ENCODE results near the gene DEDD2. TPM values are rescaled to one million over a fixed set of nuclear protein-coding genes. Genes with fewer than 3 reads are reported as not detected.
A peak's percentile ranks its signal among the peaks of the same experiment; 100 is the strongest.

Gene DEDD2
- total and polyA plus RNA-seq, 7 donors, result 28.5 to 87.6 (median 41.3) TPM

- peak; percentile 72 for DNase-seq
- intact Hi-C loops (cut with DNase I), result no loop called here
- peaks cover 14 to 22% (median 17%) of the 10 kb centered on the region in 4 donors for H3K36me3 ChIP-seq
- H3K4me3 ChIP-seq, result peak overlapping the region in 3 of 4 donors; percentile 15 to 25 (median 20)
- H3K27ac ChIP-seq, result peak overlapping the region; percentile 99 to 100 (median 100)
- 80 to 81% methylated on average over 15 of the region's 15 CpGs for WGBS, 2 donors
- no peak for TF ChIP-seq POLR2A (IDR thresholded peaks at IDR 0.05)
- TF ChIP-seq EP300 (IDR thresholded peaks at IDR 0.05), result no peak
- TF ChIP-seq CTCF (IDR thresholded peaks at IDR 0.05), result no peak
- TF ChIP-seq POLR2AphosphoS5 (IDR thresholded peaks at IDR 0.05), result no peak
- peaks cover 0 to 68% (median 59%) of the 10 kb centered on the region in 4 donors for H3K4me1 ChIP-seq
- H3K27me3 ChIP-seq, result no peaks in the 10 kb centered on the region
- H3K9me3 ChIP-seq, result no peaks in the 10 kb centered on the region
These were observed 32.7 kb upstream of the DEDD2 start for GRCh38 chr19:42250183-42250665.

GRCh38 chr19:42249769-42250168, 32.3 kb upstream of the DEDD2 start:
- TF ChIP-seq POLR2A (IDR thresholded peaks at IDR 0.05) (no peak), EP300 (IDR thresholded peaks at IDR 0.05) (no peak), POLR2AphosphoS5 (IDR thresholded peaks at IDR 0.05) (no peak), CTCF (IDR thresholded peaks at IDR 0.05) (no peak)
- no peak overlapping the region for H3K4me3 ChIP-seq
- H3K27me3 ChIP-seq, result no peaks in the 10 kb centered on the region
- peaks cover 14 to 22% (median 17%) of the 10 kb centered on the region in 4 donors for H3K36me3 ChIP-seq
- peaks cover 0 to 73% (median 63%) of the 10 kb centered on the region in 4 donors for H3K4me1 ChIP-seq
- 80 to 82% methylated on average over 6 of the region's 6 CpGs for WGBS, 2 donors
- H3K9me3 ChIP-seq, result no peaks in the 10 kb centered on the region
- no peak for DNase-seq
- peak overlapping the region; percentile 99 to 100 (median 100) for H3K27ac ChIP-seq
- intact Hi-C loops (cut with DNase I), result no loop called here

GRCh38 chr19:42249149-42249750, 31.8 kb upstream of the DEDD2 start:
- peaks cover 0 to 74% (median 64%) of the 10 kb centered on the region in 4 donors for H3K4me1 ChIP-seq
- peak overlapping the region; percentile 99 to 100 (median 100) for H3K27ac ChIP-seq
- H3K9me3 ChIP-seq, result no peaks in the 10 kb centered on the region
- H3K4me3 ChIP-seq, result no peak overlapping the region
- TF ChIP-seq POLR2A (IDR thresholded peaks at IDR 0.05) (no peak), POLR2AphosphoS5 (IDR thresholded peaks at IDR 0.05) (no peak), EP300 (IDR thresholded peaks at IDR 0.05) (no peak), CTCF (IDR thresholded peaks at IDR 0.05) (no peak)
- H3K27me3 ChIP-seq, result no peaks in the 10 kb centered on the region
- no peak for DNase-seq
- intact Hi-C loops (cut with DNase I), result no loop called here
- peaks cover 14 to 22% (median 17%) of the 10 kb centered on the region in 4 donors for H3K36me3 ChIP-seq
- WGBS, 2 donors, result 91% methylated on average over 36 of the region's 36 CpGs

GRCh38 chr19:42248270-42249148, 31.0 kb upstream of the DEDD2 start:
- Histone ChIP-seq H3K4me1 (peaks cover 0 to 81% (median 72%) of the 10 kb centered on the region in 4 donors), H3K27ac (peak overlapping the region; percentile 39 to 100 (median 100)), H3K9me3 (no peaks in the 10 kb centered on the region), H3K36me3 (peaks cover 14 to 22% (median 17%) of the 10 kb centered on the region in 4 donors), H3K27me3 (no peaks in the 10 kb centered on the region), H3K4me3 (no peak overlapping the region)
- WGBS, 2 donors, result 91 to 93% methylated on average over 41 of the region's 41 CpGs
- TF ChIP-seq EP300 (IDR thresholded peaks at IDR 0.05), result no peak
- TF ChIP-seq CTCF (IDR thresholded peaks at IDR 0.05), result no peak
- no peak for TF ChIP-seq POLR2AphosphoS5 (IDR thresholded peaks at IDR 0.05)
- intact Hi-C loops (cut with DNase I), result no loop called here
- DNase-seq, result no peak
